Measurements from ENCODE around the gene CAMK1D.
"Not testable (repeated sequence)": the region's sequence is repeated elsewhere in the genome, so short reads cannot be mapped to it uniquely, and the experiment has no call there.

CAMK1D gene

DNA sequence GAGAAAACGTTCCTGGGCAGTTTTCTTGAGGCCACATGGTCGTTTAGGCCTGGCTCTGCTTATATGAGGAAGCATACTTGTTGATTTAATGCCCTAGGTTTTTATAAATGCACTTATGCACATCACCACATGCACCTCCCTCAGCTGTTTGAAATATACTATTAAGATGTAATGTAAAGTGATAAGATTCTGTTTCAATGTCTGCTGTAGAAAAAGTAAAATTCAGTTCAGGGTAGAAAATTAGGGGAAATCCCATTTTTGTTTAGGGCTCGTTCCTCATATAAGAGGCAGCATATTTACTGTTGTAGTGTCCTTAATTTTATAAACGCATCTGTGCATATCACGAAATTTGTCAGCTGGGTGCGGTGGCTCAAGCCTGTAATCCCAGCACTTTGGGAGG, 7.8 kb upstream of the CAMK1D start:
- DNase-seq: no peak

DNA sequence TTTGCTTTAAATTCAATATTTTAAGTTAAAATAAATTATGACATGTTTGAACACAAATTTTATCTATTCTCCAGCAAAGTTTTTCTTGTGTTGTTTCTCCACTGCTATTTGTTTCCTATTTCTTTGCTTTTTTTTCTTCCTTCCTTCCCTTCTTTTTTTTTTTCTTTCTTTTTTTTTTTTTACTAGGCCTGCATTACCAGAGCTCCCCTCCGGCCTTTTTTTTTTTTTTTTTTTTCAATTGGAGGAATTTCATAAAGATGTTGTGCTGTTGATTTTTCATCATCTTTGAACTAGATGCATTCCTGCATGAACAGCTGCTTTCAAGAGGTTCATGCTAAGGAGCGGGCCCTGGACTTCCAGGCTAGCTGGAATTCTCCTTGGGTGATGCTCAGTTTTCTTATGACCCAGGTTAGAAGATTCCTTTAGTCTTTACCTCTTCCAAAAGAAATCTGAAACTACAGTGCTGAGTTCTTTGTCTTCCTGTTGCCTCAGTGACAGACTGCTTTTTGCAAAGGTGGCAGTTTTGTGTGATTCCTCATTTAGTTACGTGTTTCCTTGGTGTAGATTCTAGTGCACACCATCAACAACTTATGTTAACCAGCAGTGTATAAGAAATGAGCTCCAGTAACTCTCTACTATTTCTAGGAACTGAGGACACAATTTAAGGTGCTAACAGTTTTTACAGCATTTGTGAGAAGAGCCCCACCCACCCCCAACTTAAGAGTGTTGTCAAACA, 4.8 kb upstream of the CAMK1D start:
- no peak for DNase-seq

DNA sequence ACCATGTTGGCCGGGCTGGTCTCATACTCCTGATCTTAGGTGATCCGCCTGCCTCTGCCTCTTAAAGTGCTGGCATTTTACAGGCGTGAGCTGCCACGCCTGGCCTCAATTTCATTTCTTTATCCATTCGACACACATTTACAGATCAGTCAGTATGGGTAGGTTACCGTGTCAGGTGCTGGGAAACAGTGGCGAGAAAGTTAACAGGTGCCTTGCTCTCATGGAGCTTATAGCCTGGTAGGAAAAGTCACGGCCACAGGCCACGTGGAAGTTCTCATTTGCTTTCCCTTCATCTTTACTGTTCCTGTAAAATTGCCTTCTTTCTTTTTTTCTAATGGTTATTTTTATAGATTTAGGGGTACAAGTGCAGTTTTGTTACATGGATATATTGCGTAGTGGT, 2.6 kb upstream of the CAMK1D start:
- DNase-seq: no peak

DNA sequence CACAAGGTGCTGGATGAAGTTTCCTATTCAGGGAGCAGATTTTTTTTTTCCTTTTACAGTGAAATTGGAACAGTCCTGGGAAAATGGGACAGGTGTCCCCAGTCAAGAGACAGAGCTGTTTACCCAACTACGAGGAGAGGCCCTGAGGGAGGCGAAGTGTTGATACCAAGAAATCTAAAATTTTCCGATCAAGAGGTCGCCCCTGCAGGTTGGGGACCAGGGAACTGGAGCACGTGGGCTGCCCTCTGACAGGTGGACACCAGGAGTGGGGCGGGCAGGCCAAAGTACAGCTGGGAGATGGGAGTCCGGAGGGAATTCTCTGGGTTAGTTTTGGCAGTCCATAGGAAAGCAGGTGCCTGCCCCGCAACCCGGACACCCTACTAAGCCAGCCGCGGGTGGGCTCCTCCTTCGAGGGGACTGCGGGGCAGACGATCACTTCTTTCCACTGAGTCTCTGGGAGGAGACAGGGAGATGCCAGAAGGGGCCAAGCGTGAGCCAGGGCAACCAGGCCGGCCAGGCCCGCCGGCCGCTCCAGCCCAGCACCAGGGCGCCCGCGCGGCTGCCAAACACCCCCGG, 965 bp upstream of the CAMK1D start:
- no peak for DNase-seq

DNA sequence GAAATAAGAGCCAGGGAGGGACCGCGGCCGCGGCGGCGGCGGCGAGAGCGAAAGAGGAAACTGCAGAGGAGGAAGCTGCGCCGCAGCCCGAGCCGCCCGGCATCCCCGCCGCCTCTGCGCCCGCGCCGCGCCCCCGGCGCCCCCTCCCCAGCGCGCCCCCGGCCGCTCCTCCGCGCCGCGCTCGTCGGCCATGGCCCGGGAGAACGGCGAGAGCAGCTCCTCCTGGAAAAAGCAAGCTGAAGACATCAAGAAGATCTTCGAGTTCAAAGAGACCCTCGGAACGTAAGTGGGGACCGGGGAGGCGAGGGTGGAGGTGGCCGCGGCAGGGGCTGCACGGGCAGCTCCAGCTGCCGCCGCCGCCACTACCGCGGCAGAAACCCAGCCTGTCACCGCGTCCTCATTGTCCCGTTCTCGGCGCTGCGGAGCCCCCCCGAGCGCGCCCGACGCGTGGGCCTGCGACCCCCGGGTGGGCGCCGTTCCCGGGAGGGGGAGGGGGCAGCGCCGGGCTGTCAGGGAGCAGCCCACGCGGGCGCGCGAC, 351 bp downstream of the CAMK1D start:
- DNase-seq: no peak

DNA sequence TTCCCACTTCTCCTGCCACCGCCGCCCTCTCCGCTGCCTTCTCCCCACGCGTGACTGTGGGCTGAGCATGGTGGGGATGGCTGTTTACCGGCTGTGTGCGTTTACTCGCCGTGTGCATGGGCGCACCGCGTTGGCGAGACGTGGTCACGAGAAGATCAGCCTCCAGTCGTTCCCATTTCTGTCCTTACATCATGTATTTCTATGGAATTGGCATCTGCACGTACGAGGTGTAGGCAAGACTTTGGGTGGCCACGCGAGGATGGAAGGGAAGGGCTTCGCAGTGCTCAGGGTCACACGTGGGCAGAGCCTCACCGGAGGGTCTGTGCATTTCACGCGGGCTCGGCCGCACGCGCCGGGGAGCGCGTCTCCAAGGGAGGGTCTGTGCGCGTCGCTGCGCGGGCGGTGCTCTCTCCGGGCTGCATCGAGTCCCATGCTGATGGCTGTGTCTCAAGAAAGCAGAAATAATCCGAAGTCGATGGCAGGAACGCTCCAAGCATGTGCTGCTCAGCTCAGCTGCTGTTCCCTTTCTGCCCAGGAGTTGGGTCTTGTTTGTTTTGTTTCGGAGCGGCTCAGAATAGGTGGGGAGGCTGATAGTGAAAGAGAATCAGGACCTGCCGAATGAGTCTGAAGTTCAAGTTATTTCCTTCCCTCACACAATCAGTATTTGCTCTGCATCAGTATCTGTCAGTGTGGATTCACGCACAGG, 973 bp downstream of the CAMK1D start:
- DNase-seq: no peak

DNA sequence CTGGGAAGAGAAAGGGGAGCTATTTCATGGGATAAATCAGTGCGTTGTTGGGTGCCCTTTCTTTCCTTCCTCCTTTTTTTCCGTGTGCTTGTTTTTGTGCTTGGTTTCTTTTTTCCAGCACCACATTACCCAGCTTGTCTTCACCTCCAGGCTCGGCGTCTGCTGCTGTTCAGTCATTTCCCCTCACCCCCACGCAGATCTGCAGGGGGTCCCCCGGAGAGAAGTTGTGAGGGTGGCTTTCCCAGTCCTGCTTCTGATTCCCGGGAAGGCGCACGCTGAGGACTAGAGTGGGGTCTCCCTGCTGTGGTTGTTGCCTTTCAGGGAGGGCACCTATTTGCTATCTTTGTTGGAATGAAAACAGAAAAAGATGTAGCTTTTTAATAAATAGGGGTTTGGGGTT, 1.6 kb downstream of the CAMK1D start:
- no peak for DNase-seq

DNA sequence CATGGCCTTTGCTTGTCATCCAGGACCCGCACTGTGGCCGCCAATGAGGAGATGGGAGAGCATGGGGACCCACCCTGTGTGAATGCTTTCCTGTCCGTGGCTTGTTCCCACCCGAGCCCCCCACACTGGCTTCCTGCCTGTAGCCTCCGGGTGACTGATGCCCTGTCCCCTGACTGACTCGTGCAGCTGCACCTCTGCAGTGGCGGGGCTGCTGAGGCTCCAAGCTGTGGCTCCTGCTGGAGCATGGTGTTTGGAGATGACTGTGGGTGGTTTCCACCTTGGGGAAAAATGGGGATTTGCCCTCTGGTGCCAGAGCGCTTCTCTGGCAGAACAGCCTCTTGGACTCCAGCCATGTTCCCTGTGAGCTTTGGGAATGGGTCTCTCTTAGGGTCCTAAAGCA, 2.1 kb downstream of the CAMK1D start:
- no peak for DNase-seq

DNA sequence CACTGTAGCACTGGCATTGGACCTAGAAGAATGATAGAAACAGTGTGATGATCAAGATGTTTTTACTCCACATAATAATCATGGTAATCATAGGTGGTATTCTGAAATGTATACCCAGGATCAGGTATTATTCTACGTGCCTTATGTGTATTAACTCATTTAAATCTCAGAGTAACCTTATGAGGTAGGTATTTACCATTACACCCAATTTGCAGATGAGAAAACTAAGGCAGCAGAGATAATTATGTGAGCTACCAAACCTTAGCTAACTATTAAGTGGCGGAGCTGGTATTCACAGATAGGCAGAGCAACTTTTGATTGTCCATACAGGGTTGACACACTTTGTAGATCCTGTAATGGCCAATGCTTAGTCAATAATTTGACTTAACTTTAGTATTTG, 2.5 kb downstream of the CAMK1D start:
- no peak for DNase-seq

DNA sequence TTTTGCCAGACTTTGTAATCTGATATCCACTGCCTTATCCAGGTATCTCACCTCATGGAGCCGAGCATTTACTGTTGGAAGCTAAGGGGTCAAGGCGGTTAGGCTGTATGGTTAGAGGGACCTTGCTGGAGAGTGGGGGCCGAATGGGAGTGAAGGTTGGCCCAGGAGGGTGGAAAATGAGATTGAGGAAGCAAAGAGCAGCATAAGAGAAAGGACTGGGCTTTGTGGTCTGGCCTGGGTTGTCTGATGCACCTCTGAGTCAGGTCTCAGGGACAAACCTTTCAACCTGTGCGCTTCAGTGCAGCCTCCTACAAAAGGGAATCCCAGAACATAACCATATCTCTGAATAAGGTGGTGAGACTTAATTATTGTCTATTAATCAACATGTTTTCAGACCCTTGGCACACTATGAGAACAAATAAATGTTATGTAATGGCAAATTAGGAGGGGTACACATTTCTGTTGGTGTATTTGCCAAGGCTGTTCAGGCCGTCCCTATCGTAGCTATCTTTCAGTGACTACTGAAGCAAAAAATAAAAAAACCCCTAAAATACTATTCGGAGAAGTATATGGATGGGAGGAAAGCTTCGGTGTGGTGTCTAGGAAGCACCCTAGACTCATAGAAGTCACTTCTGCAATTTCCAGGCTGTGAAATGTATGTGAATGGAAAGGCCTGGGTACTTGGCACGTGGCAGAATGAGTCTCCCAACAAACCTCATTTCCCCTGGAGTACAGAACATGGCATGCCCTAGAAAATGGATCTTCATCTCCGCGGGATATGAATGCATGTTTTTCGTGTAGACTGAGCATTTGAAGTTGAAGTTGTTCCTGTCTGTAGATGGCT, 4.3 kb downstream of the CAMK1D start:
- no peak for DNase-seq

DNA sequence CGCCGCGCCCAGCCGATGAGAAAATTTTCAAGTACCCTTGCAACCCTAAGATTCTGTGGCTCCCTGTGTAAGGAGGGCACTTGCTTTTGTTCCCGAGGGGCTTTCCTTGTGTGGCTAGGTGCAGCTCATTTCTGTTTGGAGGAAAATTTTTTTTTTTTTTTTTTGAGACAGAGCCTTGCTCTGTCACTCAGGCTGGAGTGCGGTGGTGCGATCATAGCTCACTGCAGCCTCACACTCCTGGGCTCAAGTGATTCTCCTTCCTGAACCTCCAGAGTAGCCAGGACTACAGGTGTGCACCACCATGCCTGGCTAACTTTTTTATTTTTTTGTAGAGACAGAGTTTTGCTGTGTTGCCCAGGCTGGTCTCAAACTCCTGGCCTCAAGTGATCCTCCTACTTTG, 5.3 kb downstream of the CAMK1D start:
- not testable (repeated sequence) for DNase-seq

DNA sequence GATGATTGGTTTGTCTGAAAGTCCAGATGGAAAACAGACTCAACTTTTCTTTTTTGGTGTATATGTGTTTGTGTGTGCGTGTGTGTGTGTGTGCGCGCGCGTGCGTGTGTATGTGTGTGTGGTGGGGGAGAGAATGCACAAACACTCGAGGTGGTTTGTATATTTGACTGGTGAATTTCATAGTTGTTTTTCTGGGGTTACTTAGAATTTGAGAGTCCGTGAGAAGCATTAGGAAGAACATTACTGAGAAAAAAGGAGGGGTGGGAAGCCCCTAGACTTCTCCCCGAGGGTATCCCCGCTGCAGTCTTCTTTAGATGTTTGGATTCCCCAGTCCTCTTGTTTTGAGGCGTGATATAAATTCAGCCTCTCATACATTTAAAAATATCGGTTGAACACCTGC, 6.0 kb downstream of the CAMK1D start:
- DNase-seq: no peak

DNA sequence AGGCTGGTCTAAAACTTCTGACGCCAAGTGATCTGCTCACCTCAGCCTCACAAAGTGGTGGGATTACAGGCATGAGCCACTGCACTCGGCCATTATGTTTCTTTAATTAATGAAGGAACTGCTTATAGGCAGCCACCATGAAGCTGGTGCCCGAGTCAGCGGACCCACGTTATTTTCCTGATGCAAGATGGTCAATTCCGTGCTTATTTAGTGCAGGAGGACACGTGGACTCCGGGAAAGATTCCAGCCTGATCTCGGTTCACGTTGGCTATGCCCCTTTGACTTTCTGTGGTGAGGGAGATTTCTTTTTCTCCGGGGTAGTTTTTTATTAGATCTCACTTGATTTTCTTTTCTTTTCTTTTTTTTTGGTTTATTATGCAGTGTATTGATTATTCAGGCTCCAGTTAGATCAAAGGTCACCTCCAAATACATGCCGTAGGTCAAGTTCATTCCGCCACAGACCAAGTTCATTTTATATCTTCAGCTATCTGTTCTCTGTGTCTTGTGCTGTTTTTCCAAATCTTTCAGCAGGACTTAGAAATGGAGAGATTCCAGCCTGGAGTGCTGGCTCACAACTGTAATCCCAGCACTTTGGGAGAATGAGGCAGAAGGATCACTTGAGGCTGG, 8.3 kb downstream of the CAMK1D start:
- no peak for DNase-seq

DNA sequence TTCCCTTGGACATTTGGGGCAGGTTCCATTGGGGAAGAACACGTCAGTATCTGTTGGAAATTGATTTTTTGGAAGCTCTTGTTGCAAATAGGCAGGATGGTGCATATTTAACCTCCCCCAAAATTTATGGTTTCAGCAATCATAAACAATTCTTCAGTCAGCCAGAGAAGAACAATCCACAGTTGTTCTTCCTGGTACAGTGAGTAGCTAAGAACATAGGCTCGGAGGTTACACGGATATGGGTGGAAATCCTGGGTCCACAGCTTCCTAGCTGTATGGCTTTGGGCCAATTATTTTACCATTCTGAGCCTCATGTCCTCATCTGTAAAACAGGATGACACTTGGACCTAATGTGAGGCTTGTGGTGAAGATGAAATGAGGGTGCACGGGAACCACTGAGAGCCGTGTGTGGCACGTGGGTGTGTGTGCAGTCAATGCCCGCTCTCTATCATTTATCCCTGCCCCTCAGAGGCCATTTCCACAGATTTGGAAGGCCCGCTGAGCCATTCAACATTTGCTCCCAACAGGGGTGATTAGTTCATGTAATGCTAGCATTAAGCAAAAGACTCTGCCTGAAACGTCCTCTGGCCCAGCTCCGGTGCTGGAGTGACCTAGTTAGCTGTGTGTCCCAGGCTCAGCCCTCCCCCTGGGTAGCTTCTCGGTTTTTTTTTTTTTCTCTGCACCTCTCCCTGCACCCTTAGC, 9.7 kb downstream of the CAMK1D start:
- DNase-seq: no peak

DNA sequence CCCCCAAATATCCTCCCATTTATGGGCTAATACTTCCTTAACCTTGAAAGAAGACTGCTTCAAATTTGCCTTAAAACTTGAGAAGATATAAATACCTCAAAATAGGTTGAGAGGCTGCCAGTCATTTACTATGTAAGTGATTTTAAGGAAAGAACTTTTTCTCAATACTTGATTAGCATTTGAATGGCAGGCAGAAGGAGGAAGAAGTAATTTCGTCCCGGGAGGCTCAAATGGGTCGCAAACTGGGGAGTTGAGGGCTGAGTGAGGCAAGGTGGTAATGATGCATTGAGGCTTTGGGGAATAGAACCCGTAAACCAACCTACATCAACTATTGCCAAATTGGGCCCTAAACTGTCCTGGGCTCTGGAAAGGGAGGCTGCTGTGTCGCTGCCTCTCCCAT, 11.1 kb downstream of the CAMK1D start:
- DNase-seq: no peak

DNA sequence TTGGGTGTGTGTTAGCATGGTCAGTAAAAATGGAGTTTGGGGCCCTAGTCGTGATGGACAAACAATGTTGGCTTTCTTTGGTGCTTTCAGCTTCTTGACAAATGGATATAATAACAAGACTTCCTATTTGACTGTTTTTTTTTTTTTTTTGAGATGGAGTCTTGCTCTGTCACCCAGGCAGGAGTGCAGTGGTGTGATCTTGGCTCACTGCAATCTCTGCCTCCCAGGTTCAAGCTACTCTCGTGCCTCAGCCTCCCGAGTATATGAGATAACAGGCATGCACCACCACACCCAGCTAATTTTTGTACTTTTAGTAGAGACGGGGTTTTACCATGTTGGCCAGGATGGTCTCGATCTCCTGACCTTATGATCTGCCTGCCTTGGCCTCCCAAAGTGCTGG, 11.8 kb downstream of the CAMK1D start:
- DNase-seq: not testable (repeated sequence)

DNA sequence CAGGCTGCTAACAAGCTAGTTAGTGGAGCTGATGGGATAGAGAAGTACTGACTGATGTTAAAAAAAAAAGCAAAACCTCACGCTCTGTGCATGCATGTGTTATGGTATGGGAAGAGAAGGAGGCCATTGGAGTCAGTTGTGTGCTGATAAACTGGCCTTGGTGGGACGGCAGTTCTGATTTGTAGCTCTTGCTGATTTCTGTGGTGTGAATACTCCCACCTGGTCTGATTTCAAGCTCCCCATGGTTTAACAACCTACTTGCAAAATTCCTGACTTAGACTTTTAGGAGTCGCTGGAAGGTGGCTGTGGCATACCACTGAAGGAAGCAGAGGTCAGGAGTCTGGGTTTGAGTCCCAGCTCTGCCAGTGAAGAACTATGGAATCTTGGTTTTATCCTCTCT, 15.2 kb downstream of the CAMK1D start:
- no peak for DNase-seq

DNA sequence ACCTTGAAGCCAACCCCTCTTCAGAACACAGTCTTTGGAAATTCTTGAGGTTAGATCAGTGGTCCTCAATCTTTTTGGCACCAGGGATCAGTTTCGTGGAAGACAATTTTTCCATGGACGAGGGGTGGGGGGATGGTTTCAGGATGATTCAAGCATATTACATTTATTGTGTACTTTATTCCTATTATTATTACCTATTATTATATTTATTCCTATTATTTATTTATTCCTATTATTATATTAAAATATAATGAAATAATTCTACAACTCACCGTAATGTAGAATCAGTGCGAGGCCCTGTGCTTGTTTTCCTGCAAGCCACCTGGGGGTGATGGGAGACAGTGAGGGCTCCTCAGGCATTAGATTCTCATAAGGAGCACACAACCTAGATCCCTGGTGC, 17.9 kb downstream of the CAMK1D start:
- DNase-seq: no peak

DNA sequence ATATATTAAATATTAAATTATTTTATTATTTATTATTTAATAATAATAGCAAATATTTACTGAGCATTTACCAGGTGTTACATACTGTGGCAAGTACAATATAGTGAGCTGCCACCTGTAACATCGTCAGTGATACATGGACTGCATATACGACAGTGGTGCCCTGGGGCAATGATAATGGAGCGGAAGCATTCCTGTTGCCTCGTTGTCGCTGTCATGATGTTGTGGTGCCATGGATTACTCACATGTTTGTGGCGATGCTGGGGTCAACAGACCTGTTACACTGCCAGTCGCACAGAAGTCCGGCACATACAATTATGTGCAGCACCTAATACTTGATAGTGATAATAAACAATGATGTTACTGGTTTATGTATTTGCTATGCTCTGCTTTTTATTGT, 20.6 kb downstream of the CAMK1D start:
- no peak for DNase-seq

DNA sequence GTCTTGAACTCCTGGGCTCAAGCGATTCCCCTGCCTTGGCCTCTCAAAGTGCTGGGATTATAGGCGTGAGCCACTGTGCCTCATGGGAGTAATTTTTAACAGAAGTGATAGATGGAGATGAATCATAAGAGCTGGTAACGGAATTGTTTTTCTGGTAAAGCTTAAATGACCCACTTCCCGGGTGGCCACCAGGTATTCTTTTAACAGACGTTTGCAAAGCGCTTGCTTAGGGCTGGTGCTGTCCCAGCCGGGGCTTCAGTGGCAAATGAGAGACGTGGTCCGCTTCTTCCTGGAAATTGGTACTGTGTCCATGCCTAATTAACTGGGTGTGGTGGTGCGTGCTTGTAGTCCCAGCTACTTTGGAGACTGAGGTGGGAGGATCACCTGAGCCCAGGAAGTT, 23.5 kb downstream of the CAMK1D start:
- DNase-seq: no peak

DNA sequence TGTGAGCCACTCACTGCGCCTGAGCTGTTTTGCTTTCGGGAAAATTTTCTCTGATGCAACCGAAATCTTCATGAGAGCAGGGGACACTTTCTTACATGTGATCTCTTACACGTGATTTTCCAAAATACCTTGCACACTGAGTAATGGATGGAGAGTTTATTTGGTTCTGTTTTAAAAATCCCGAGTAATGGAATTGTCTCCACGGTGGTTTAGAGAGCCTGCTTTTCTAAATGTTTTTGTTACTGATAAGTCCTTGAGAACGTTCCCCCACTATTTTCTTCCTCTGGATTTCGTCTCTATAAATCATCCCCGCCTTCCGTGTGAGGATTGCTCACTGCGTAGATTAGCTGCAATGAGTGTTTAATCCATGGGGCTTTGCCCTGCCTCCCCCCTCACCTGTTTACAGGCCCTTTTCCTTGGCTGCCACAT, 25.7 kb downstream of the CAMK1D start:
- DNase-seq: no peak

DNA sequence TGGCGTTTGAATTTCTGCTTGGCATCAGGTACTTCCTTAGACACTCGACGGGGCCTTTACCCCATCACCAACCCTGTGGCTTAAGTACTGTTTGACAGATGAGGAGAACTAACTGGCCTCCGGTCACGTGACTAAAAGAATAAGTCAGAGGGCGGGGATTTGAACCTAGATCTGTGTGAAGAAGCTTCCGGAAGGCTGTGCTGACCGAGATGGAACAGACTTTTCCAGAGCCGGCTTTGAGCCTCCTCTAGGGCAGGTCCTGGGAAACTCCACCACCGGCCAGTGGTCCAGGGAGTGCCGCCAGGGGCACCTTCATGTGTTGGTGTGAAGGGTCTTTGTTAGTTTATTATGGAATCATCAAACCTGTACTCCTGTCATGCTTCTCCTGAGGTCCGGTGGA, 26.9 kb downstream of the CAMK1D start:
- no peak for DNase-seq

Data from NCI-H1930 (cell line).